SK-N-SH treated with all-trans-retinoic acid at 6 μM for 48 hours (cell line): ENCODE measurements around the gene NPAS2.

Experiments
- ATAC-seq: fragments of 200-7000 bp; cut with Tn5 transposase; 3 replicates; pipeline ENCODE4 v1.9.1; 2020; ENCODE audit warnings: mild to moderate bottlenecking, moderate library complexity
- ARNTL ChIP-seq: fragments of 450-650 bp; formaldehyde crosslinking; IDR thresholded peaks from 2 replicates; pipeline ENCODE4 v1.5.0; 2020; ENCODE audit warnings: low read depth, mild to moderate bottlenecking, moderate library complexity, borderline replicate concordance
- CREB5 ChIP-seq: fragments of 250-450 bp; sonication (Bioruptor Pico); IDR thresholded peaks from 2 replicates; pipeline ENCODE4 v1.5.1; 2020; ENCODE audit warnings: low read depth, mild to moderate bottlenecking, moderate library complexity
- CSDC2 ChIP-seq: fragments of 250-450 bp; sonication (Bioruptor Pico); IDR thresholded peaks from 2 replicates; pipeline ENCODE4 v1.5.0; 2020; ENCODE audit warnings: mild to moderate bottlenecking, moderate library complexity
- CSRNP3 ChIP-seq: fragments of 250-450 bp; sonication (Bioruptor Pico); IDR thresholded peaks from 2 replicates; pipeline ENCODE4 v1.5.1; 2021; ENCODE audit warnings: mild to moderate bottlenecking, moderate library complexity
- ESRRG ChIP-seq: fragments of 250-450 bp; sonication (Bioruptor Pico); IDR thresholded peaks from 2 replicates; pipeline ENCODE4 v1.6.1; 2021; ENCODE audit warnings: mild to moderate bottlenecking
- GLIS3 ChIP-seq: fragments of 250-450 bp; sonication (Bioruptor Pico); IDR thresholded peaks from 2 replicates; pipeline ENCODE4 v1.5.0; 2020; ENCODE audit warnings: mild to moderate bottlenecking, moderate library complexity
- ISL1 ChIP-seq: fragments of 250-450 bp; sonication (Bioruptor Pico); IDR thresholded peaks from 2 replicates; pipeline ENCODE4 v2.1.2; 2022; ENCODE audit warnings: mild to moderate bottlenecking, moderate library complexity
- PATZ1 ChIP-seq: fragments of 250-450 bp; sonication (Bioruptor Pico); IDR thresholded peaks from 2 replicates; pipeline ENCODE4 v1.8.0; 2020; ENCODE audit warnings: mild to moderate bottlenecking, moderate library complexity, borderline replicate concordance
- POU6F1 ChIP-seq: fragments of 250-450 bp; sonication (Bioruptor Pico); IDR thresholded peaks from 2 replicates; pipeline ENCODE4 v1.8.0; 2021; ENCODE audit warnings: low read depth, mild to moderate bottlenecking, moderate library complexity, borderline replicate concordance
- RARB ChIP-seq: fragments of 250-450 bp; sonication (Bioruptor Pico); IDR thresholded peaks from 2 replicates; pipeline ENCODE4 v1.8.0; 2021; ENCODE audit warnings: mild to moderate bottlenecking, moderate library complexity
- SNAI2 ChIP-seq: fragments of 250-450 bp; sonication (Bioruptor Pico); IDR thresholded peaks from 2 replicates; pipeline ENCODE4 v1.5.0; 2020; ENCODE audit warnings: mild to moderate bottlenecking, moderate library complexity
- TCF4 ChIP-seq: fragments of 250-450 bp; sonication (Bioruptor Pico); IDR thresholded peaks from 2 replicates; pipeline ENCODE4 v1.8.0; 2021; ENCODE audit warnings: mild to moderate bottlenecking, moderate library complexity, borderline replicate concordance
- TOX ChIP-seq: fragments of 250-450 bp; sonication (Bioruptor Pico); IDR thresholded peaks from 2 replicates; pipeline ENCODE4 v1.8.0; 2021; ENCODE audit warnings: mild to moderate bottlenecking, moderate library complexity, borderline replicate concordance
- TSHZ2 ChIP-seq: fragments of 250-450 bp; sonication (Bioruptor Pico); IDR thresholded peaks from 2 replicates; pipeline ENCODE4 v1.5.0; 2020; ENCODE audit warnings: mild to moderate bottlenecking, moderate library complexity
- ZC3H10 ChIP-seq: fragments of 250-450 bp; sonication (Bioruptor Pico); IDR thresholded peaks from 2 replicates; pipeline ENCODE4 v1.5.1; 2021; ENCODE audit warnings: mild to moderate bottlenecking, moderate library complexity
- ZFP3 ChIP-seq: fragments of 250-450 bp; sonication (Bioruptor Pico); IDR thresholded peaks from 2 replicates; pipeline ENCODE4 v1.5.0; 2020; ENCODE audit warnings: mild to moderate bottlenecking, moderate library complexity
- ZFP30 ChIP-seq: fragments of 450-650 bp; formaldehyde crosslinking; IDR thresholded peaks from 2 replicates; pipeline ENCODE4 v1.5.0; 2022; ENCODE audit warnings: mild to moderate bottlenecking, moderate library complexity
- ZNF565 ChIP-seq: fragments of 450-650 bp; formaldehyde crosslinking; conservative IDR thresholded peaks from 2 replicates; pipeline ENCODE4 v1.5.0; 2020; ENCODE audit warnings: low read depth, mild to moderate bottlenecking, moderate library complexity
- ZNF70 ChIP-seq: fragments of 450-650 bp; formaldehyde crosslinking; IDR thresholded peaks from 2 replicates; pipeline ENCODE4 v1.5.0; 2020; ENCODE audit warnings: mild to moderate bottlenecking, moderate library complexity
- ZNF8 ChIP-seq: fragments of 450-650 bp; formaldehyde crosslinking; IDR thresholded peaks from 2 replicates; pipeline ENCODE4 v1.5.0; 2020; ENCODE audit warnings: mild to moderate bottlenecking, moderate library complexity

Gene NPAS2

GRCh38 chr2:100998235-100998573 lies 178.3 kb downstream of the NPAS2 start (continued):
- TF ChIP-seq ZNF70 (CRISPR knock-in tag) (no peak), ZC3H10 (CRISPR knock-in tag) (no peak)

GRCh38 chr2:100999995-101000394 lies 180.1 kb downstream of the NPAS2 start:
- no peak for ATAC-seq
- TF ChIP-seq CSRNP3 (CRISPR knock-in tag) (no peak), ZNF70 (CRISPR knock-in tag) (no peak), ISL1 (CRISPR knock-in tag) (no peak), GLIS3 (CRISPR knock-in tag) (no peak), ZNF8 (CRISPR knock-in tag) (no peak), SNAI2 (no peak), TOX (no peak), ARNTL (CRISPR knock-in tag) (no peak), RARB (CRISPR knock-in tag) (no peak), PATZ1 (CRISPR knock-in tag) (no peak), ZFP3 (CRISPR knock-in tag) (no peak), ZNF565 (CRISPR knock-in tag) (no peak)

- TF ChIP-seq CSDC2 (CRISPR knock-in tag) (peak; percentile 95), RARB (CRISPR knock-in tag) (peak; percentile 42; the same call in 1 of the 2 replicates), ZFP3 (CRISPR knock-in tag) (0 out of 2 replicates have a peak, but pooled peaks have one; percentile 61), POU6F1 (0 out of 2 replicates have a peak, but pooled peaks have one; percentile 15), ZFP30 (CRISPR knock-in tag) (no peak; the same call in 1 of the 2 replicates), SNAI2 (0 out of 2 replicates have a peak, but pooled peaks have one; percentile 34), TSHZ2 (peak; percentile 72), ZC3H10 (CRISPR knock-in tag) (no peak), ZNF565 (CRISPR knock-in tag) (0 out of 2 replicates have a peak, but pooled peaks have one; percentile 39)
- ATAC-seq, result peak; percentile 94
Observed at GRCh38 chr2:101001691-101002561, 182.0 kb downstream of the NPAS2 start, which contains the start of gene RPL31. Gene RPL31 (plus strand): TSS chr2:101002289. CDS start chr2:101002702, 413 bp downstream.

GRCh38 chr2:101002562-101003277 lies 182.8 kb downstream of the NPAS2 start:
- ATAC-seq, result peak; percentile 9
- no peak for TF ChIP-seq RARB (CRISPR knock-in tag)
- no peak for TF ChIP-seq CREB5 (CRISPR knock-in tag)
- no peak for TF ChIP-seq ZNF8 (CRISPR knock-in tag)
- TF ChIP-seq TOX, result no peak
- TF ChIP-seq PATZ1 (CRISPR knock-in tag), result no peak
- no peak for TF ChIP-seq ZNF70 (CRISPR knock-in tag)
- TF ChIP-seq ZNF565 (CRISPR knock-in tag), result no peak
- TF ChIP-seq TCF4, result no peak
- TF ChIP-seq POU6F1, result no peak
- no peak for TF ChIP-seq ZFP3 (CRISPR knock-in tag)
- no peak for TF ChIP-seq ESRRG (CRISPR knock-in tag)
